ENCODE results near the gene TMEM53. TPM values are rescaled to one million over a fixed set of nuclear protein-coding genes. Genes with fewer than 3 reads are reported as not detected.

TMEM53 gene
- total RNA-seq, 1 experiment from 2014 or later: 6.2 TPM

- Histone ChIP-seq H3K4ac (ENCODE audit: low read depth, low read length) (no peak overlapping the region), H2AFZ (ENCODE audit: low read length) (no peak overlapping the region), H3K9ac (ENCODE audit: extremely low read depth, insufficient read length, low read length) (no peak overlapping the region), H2BK15ac (ENCODE audit: low read depth, low read length) (no peak overlapping the region), H2BK20ac (ENCODE audit: low read depth, low read length, poor library complexity, severe bottlenecking) (no peak overlapping the region), H3K4me2 (ENCODE audit: insufficient read depth, insufficient read length, low read length) (no peak overlapping the region), H2BK5ac (ENCODE audit: insufficient read length, low read length) (no peak overlapping the region), H2AK5ac (ENCODE audit: insufficient read length, low read length) (no peak overlapping the region), H3K27me3 (ENCODE audit: insufficient read depth, low read length) (no peaks in the 10 kb centered on the region; the same call in 1 of the 2 replicates), H3K9me3 (ENCODE audit: control insufficient read depth, low read depth, low read length) (no peaks in the 10 kb centered on the region), H2BK12ac (ENCODE audit: insufficient read length, low read depth, low read length) (no peak overlapping the region), H4K8ac (replicated peaks; ENCODE audit: insufficient read length, low read depth, low read length) (no peak overlapping the region), H3K23me2 (ENCODE audit: insufficient read length, low read depth, low read length, poor library complexity, severe bottlenecking) (peaks cover 7% of the 10 kb centered on the region), H4K91ac (ENCODE audit: insufficient read length, low read depth, low read length) (no peak overlapping the region), H3K14ac (ENCODE audit: insufficient read depth, low read length) (no peak overlapping the region), H3T11ph (ENCODE audit: low read length) (no peak overlapping the region), H3K79me1 (ENCODE audit: insufficient read depth, low read depth, low read length, poor library complexity, severe bottlenecking) (no peaks in the 10 kb centered on the region), H3K79me2 (ENCODE audit: insufficient read depth, low read length) (no peaks in the 10 kb centered on the region), H2BK120ac (ENCODE audit: low read depth, low read length, poor library complexity, severe bottlenecking) (no peak overlapping the region), H3K23ac (ENCODE audit: insufficient read length, low read depth, low read length) (no peak overlapping the region), H3K27ac (ENCODE audit: insufficient read length, low read depth, low read length) (no peak overlapping the region), H4K5ac (ENCODE audit: insufficient read length, low read depth, low read length) (no peak overlapping the region), H4K20me1 (ENCODE audit: control insufficient read depth, insufficient read depth, insufficient read length) (no peaks in the 10 kb centered on the region), H3K18ac (ENCODE audit: insufficient read length, low read depth, low read length) (no peak overlapping the region), H3K4me1 (ENCODE audit: insufficient read depth, low read length) (peaks cover 2% of the 10 kb centered on the region; the same call in 1 of the 2 replicates), H3K56ac (ENCODE audit: insufficient read length, low read depth, low read length) (no peak overlapping the region)
- H3K36me3 Mint-ChIP-seq (ENCODE audit: insufficient read depth in 1 of 3, low read depth in 3 of 3): peaks cover 0 to 8% (median 0%) of the 10 kb centered on the region in 3 experiments; a peak in 3 of 7 replicates
- no peaks in the 10 kb centered on the region for H3K9me3 Mint-ChIP-seq
- H3K27me3 Mint-ChIP-seq (ENCODE audit: low read depth): peaks cover 48% of the 10 kb centered on the region
- DNase-seq: peak; percentile 48
- no peak overlapping the region for H3K27ac Mint-ChIP-seq
- no peak overlapping the region for H3K4me3 Mint-ChIP-seq
- WGBS (ENCODE audit: extremely low coverage, insufficient read length, low lambda C conversion rate): no CpG with 5 or more reads among the region's 6 CpGs
- H3K4me1 Mint-ChIP-seq: peaks cover 24 to 40% of the 10 kb centered on the region in 2 experiments
- no peak for TF ChIP-seq CTCF (conservative IDR thresholded peaks at IDR 0.05)
Measured at GRCh38 chr1:44613941-44614340, 60.3 kb downstream of the TMEM53 start.
